GM18951 (cell line): ENCODE data around the gene SH2D7.
"Not testable (repeated sequence)": the region's sequence is repeated elsewhere in the genome, so short reads cannot be mapped to it uniquely, and the experiment has no call there.

Experiments
- POLR2A ChIP-seq: IDR thresholded peaks from 4 replicates; pipeline ENCODE4 v1.6.1; 2011; ENCODE audit warnings: mild to moderate bottlenecking; ENCODE audit not compliant: insufficient read length, insufficient read depth; ENCODE audit errors: extremely low read depth
- in situ Hi-C: fragments of 300-500 bp; cut with MboI; formaldehyde crosslinking; loops from one replicate; pipeline ENCODE4 v1.12.0; 2022; ENCODE audit warnings: low sequenced_read_pairs, mixed read lengths, inconsistent platforms; ENCODE audit not compliant: unreplicated experiment

SH2D7 gene

DNA sequence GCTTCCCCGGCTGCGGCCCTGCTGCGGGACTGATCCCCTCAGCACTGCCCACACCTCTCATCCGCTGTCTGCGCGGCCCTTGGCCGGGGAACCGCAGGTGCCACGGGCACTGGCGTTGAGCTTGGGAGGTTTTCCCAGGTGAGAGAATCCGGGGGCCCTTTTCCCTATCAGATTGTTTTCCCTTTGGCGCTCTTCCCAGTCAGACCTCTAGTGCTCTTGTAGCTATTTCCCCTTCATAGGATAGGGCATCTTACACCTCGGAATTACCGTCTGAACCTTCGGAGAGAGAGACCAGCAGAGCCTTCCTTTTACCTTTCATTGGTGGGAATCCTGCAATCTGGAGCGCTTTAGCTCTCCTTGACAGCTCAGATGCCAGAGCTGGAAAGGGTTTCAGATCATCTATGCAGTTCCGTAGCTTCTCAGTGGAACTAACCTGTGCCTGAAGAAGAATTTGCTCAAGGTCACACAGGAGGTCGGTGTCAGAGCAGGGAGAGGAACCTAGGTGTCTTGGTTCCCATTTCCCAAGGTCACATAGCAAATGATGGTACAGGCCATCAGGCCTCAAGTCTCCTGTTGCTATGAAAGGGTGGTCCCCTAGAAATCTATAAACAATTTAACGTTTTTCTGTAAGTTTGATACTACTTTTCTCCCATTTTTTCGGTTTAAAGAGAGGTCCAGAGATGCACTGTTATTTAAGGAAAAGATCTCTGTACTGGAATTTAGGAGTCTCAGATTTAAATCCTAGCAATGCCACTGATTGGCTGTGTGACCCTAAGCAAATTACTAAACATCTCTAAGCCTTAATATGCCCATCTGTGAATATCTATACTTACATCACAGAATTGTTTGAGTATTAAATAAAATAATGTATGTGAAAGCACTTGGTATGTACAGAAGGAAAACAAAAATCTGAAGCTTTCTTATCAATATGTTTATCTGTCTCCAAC is 57.7 kb downstream of the SH2D7 start:
- in situ Hi-C loops, result no loop called here

DNA sequence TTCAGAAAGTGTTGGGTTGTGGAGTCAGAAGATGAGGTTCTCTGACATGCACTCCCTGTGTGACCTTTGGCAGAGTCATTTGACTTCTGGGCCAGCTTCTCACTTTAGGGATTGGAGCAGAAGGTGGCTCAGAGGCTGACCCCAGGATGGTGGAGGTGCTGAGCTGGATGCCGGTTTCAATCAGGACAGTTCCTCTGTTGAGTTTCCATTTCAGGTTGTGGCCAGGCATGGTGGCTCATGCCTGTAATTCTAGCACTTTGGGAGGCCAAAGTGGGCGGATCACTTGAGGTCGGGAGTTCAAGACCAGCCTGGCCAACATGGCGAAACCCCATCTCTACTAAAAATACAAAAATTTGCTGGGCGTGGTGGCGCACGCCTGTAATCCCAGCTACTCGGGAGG is 58.7 kb downstream of the SH2D7 start:
- in situ Hi-C loops, result not testable (repeated sequence)

More for the DNA sequence above, 57.7 kb downstream of the SH2D7 start:
- TF ChIP-seq POLR2A, result no peak
